NCI-H1417 treated with DMSO at 0.1 percent for 48 hours (cell line): Measurements from ENCODE around the gene CRACR2B.
A peak's percentile ranks its signal among the peaks of the same experiment; 100 is the strongest.

Source experiments
- DNase-seq: peaks from one replicate; lab custom pipeline; 2025; lab: John Stamatoyannopoulos, UW

Gene CRACR2B

DNA sequence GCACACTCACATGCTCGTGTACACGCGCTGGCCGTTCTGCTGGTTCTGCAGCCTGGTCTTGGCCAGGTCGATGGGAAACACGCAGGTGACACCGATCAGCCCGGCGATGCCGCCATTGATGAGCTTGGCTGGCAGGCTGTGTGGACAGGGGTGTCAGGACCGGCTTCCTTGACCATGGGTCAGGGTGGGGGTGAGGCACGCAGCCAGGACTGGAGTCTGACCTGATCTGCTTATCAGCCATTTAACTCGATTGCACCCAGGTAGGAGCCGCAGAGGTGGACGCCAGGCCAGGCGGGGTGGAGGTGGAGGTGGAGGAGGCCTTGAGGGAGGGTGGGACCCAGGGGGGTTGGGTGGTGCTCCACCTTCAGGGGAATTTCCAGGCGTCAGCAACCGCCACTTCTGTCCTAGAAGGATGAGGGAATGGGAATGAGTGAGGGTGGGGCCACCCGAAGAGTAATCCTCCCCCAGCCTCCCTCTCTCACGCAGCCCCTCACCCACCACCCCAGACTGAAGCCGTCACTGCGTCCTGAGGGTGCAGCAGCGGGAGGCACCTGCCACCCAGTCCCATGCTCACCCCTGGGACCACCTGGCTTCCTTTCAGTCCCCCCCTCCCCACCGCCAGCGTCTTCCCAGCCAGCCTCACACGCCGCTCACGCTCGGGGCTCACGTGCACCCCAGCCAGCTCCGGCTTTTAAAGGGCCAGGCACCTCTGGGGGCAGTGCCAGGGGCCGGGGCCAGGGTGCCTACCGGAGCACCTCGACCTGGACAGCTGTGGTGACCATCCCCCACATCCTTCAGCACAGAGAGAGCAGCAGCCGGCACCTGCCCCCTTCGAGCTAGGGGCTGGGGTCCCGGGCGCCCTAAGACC is 32.7 kb upstream of the CRACR2B start:
- no peak for DNase-seq

DNA sequence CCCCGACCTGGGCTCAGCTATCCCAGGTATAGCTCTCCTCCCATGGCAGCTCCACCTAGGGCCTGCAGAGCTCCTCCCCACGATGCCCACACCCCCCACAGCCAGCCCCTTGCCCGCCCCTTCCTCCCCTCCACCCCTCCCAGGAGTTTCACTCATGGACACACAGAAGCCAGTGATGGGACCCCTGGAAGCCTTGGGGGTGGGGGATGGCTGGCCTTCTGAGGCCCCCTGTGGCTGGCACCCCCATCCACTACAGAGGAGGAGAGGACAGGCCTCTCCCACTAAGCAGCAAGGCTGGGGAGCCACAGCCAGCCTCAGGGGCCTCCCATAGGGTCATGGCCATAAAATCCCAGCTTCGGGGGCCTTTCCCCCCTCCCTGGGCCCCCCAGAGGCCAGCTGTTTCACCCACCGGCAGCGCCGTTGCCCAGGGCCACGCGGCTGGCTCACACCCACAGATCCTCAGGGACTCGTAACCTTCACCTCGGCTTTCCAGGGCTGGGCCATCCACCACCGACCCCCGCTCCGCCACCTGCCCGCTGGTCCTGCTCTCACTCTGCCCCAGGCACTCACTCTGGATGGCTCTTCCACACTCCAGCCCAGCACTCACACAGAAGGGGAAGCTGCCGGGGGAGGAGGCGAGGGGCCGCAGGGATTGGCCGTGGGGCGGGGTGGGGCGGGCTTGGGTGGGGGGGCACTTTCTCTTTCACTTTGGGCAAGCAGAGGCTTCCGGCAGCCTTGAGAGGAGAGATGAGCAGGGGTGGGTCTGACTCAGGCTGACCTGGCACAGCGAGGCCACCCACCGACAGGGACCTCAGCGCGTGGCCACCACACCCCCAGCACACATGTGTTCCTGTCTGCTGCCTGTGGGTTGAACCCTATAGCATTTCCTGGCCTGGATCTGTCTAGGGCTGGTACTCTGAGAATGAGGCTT is 31.8 kb upstream of the CRACR2B start:
- DNase-seq = no peak

DNA sequence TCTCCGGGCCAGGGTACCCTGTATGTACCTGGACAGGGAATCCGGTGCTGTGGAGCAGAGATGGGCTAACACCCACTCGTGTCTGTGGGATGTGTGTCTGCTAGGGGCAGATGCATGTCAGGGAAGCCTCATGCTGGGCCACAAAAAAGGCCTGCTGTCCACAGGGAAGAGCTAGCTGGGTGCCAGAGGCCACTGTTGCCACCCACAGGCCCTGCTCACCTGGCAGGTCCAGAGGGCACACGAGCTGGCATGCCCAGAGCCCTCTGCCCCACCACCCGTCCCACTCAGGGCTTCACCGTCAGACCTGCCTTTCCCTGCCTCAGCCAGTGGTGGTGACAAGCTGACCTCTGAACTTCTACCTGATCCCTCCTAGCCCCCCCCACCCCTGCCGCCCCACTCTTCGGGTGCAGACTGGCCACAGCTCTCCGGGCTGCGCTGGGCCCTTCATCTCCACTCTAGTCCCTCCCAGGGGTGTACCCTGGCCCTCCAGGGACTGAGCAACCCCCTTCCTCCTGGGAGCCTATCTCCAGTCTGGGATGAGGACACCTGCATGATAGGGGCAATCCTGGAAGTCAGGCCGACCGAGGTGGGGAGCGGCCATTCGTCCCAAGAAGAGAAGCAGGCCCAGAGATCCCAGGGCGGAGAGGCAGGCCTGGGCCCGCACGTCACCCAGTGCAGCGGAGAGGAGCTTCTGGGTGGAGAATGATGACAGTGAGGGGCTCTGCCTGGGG is 31.0 kb upstream of the CRACR2B start:
- DNase-seq = no peak

DNA sequence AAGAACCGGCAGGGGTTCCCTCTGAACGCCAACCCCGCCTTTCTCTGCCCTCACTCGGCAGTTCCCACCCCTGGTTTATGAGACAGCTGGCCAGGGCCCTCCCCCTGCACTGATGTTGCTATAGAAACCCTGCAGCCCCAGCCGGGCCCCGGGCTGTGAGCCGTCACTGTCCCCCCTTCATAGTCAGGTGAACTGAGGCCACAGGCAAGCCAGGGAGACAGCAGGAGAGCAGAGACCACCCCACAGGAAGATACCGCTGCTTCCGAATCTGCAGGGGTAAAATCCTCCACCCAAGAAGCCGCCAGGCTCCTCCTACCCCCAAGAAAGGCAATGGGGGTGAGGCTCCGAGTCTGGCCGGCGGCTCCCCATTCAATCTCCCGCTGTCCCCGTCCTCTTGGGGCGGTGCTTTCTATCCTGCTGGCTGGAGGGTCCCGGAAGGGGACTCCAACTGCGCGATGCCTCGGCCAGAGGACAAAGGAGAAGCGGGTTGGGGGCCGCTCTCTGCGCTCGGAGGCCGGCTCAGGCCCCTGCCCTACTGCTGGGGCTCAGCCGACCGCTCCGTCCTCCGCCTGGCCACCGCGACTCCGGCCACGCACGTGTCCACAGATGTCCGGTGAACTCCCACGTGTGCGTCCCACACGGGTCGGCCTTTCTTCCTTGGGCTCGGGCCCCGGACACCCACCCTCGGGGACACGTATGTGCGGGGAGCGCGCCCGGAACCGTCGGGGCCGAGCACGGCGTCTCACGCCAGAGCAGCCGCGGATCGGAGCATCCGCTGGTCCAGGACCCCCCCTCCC is 30.2 kb upstream of the CRACR2B start:
- no peak for DNase-seq

DNA sequence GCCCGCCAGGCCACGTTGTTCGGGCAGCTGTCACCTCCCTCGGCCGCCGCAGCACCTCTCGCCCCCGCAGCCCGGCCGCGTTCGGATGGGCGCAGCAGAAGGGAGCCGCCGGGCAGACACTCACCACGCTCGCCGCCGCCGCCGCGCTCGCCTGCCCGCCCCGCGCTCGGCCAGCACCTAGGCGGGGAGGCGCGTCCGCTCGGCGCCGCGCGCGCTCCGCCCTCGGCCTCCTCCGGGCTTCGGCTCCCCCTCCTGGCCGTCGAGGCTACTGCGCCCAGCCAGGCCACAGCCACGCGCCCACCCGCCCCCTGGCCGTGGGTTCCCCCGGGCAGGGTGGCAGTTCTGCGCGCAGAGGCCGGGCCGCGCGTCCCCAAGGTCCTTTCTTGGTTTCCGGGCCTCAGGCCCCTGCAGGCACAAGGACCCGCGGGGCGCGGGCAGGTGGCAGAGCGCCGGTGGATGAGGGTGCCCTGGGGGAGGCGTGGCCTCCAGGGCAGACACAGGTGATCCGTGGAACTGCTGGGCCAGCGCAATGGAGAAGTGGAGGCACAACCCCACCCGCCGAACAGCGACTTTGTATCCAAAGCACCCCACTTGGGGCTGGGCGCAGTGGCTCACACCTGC is 29.5 kb upstream of the CRACR2B start, which contains the start of gene SLC25A22:
SLC25A22 (minus strand) TSS at position 189 of the 621 bp plus-strand sequence. CDS start 3,275 bp downstream, outside the sequence.
- DNase-seq = no peak

DNA sequence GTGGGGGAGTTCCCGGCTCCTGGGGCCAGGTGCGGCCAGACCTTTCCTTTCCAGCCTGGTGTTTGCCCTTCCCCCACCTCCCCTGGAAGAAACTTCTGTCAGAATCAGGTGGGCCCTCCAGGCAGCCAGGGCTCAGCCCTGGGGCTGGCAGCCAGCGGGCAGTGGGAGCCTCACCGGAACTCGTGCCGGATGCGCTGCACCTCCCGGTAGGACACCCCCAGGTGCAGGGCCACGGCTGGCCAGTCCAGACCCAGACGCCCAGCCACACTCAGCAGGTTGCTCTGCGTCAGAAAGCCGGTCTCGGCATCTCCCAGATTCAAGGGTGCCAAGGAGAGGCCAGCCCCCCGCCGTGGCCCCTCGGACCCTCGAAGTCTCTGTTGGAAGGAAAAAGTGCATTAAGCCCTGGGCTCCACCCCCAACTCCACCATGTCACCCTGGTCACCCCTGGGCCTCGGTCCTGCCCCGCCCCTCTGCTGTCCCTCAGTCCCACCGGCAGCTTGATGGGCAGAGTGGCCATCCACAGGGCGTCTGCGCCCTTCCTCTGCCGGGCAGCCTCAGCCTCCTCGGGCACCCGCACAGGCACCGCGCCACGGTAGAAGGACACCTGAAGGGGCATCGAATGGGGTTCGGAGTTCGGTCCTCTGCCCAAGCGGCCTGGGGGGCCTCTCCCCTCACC is 27.9 kb upstream of the CRACR2B start:
- DNase-seq = no peak

DNA sequence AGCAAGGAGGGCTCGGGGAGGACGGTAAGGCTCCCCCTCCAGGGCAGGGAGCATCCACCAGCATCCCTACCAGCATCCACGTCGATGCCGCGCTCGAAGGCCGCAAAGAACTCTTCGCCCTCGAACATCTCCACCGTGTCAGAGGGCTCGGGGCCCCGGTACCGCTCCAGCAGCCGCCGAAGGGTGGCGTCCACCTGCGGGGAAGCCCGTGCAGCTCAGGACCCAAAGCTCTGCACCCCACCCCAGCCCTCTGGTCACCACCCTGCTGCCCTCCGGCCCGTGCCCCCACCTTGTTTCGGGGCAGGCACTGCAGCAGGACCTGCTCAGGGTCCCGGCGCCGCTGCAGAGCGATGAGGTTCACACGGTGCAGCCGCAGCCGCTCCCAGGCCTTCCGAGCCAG is 27.2 kb upstream of the CRACR2B start:
- no peak for DNase-seq

DNA sequence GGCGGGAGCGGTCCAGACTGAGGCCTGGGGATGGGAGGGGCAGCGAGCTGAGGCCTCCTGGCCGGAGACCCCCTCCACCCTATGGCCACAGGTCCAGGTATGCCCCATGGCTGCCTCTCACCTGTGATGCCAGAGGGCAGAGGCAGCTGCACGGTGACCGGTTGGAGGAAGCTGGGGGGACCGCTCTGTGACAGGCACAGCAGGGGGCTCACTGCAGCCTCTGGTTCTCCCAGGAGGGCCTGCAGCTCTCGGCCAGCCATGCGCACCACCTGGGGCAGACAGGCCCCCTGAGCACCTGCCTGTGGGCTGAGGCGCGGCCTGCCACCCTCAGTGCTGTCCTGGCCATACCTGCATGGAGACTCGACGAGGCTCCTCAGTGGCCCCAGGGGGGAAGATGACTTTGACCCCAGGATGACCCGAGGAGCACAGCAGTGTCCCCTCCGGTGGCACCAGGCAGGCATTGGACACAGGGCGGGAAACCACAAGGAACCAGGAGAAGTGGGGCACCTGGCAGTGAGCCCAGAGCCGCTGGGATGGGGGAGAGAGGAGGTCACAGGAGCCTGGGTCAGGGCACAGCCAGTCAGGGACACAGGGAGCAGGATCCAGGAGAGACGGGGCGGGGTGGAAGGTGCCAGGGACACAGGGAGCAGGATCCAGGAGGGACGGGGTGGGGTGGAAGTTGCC is 26.5 kb upstream of the CRACR2B start:
- DNase-seq = no peak

DNA sequence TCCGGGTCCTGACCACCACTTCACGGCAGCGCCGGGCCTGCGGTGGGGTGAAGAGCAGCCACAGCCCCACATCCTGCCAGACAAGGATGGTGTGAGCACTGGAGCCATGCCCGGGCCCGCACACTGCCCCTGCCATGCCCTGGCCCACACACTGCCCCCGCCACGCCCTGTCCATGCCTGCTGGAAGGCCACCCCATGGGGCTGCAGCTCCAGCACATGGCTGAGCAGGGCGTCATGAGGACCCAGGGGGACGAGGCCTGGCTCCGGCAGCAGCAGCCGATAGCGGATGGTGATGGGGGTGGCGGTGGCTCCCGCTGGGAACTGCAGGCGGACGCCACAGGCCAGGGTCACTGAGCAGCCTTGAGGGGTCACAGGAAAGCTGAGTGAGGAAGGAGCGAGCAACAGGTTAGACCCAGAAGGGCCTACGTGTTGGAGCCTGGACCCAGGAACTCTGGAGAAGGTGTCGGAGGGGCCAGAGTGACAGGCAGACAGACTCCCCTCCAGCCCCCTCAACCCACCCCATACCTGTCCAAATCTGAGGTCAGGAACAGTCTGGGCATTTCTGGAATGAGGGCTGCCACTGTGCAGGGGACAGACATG is 25.6 kb upstream of the CRACR2B start:
- no peak for DNase-seq

DNA sequence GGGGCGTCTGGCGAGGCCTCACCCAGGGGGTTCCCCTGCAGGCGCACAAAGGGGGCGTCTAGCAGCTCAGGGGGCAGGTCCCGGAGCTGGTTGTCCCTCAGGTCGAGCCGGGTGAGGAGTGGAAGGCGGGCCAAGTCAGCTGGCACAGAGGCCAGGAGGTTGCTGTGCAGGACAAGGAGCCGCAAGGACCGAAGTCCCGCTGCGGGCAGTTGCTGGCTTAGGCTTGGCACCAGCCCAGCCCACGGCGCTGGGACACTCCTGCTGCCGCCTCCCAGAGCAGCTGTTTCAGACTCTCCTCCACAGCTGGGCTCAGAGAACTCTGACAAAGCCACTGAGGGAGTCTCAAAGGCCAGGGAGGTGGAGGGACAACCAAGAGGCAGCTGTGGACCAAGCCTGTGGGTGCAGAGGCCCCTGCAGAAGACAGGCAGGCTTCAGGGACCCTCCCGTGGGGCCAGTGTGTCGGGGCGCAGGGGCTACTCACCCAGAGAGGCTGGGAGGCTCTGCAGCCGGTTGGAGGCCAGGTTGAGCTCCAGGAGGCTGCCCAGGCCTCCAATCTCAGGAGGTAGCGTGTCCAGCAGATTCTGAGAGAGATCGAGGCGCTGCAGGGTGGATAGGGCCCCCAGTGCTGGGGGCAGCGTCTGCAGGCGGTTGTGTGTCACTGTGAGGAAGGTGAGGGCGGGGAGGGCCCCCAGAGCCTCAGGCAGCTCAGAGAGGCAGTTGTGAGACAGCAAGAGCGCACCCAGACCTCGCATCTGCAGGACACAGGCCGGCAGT is 24.8 kb upstream of the CRACR2B start:
- DNase-seq = no peak

DNA sequence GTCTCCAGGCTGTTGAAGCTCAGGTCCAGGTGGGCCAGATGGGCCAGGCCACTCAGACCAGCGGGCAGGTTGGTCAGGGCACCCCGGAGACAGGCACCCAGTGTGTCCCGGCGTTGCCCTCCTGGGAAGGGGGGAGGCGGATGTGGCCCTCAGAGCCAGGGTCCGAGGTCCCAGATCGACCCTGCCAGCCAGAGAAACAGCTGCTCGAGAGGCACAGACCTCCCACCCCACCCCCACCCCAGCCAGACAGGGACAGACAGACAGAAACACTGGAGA is 24.3 kb upstream of the CRACR2B start:
- no peak for DNase-seq

DNA sequence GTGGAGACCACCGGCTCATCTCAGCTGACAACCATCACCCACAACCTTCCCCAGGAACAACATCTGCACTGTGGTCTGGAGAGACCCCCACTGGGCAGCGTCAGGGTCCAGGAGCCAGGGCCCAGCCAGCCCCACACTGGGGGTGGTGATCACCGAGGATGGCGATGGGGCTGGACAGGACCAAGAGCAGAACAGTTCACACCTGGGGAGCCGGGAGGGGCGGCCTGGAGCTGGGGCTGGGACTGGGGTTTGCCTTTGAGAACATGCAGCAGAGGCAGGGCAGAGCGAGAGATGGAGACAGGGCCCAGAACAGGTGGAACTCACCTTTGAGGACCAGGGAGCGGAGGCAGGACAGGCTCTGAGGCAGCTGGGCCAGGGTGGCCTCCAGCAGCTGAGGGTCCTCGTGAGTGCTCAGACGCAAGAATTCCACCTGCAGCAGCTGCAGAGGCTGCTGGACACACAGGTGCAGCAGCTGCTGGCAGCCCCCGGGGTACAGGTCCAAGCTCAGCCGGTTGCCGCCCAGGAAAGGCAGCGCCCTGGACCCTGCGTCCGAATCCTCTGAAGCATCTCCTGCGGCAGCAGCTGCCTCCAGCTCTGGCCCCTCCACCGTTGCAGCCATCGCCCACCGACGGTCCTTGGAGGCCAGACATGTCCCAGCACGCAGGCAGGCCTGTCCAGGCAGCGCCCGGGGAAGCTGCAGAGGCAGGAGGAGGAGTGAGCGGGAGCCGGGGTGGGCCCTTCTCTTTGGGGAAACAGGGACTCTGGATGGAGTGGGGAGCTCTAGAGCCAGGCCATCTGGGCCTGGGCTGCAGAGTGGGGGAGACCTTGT is 23.7 kb upstream of the CRACR2B start:
- DNase-seq = no peak

DNA sequence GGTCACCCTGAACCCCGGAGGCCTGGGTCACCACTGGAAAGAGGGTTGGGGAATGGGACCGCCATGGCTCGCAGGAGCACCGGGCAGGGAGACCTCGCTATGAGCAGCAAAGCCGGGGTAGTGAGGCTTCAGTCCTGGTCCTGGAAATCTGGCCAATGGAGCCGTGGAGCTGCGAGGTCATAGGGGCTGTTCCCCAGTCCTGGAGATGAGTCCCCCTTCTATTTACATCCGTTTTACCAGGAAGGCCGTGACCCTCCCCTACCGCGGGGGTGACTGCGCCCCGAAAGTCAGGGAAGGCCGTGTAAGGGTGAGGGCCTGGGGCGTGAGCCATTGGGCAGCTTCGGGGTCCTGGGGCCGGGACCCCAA is 23.1 kb upstream of the CRACR2B start:
- no peak for DNase-seq

DNA sequence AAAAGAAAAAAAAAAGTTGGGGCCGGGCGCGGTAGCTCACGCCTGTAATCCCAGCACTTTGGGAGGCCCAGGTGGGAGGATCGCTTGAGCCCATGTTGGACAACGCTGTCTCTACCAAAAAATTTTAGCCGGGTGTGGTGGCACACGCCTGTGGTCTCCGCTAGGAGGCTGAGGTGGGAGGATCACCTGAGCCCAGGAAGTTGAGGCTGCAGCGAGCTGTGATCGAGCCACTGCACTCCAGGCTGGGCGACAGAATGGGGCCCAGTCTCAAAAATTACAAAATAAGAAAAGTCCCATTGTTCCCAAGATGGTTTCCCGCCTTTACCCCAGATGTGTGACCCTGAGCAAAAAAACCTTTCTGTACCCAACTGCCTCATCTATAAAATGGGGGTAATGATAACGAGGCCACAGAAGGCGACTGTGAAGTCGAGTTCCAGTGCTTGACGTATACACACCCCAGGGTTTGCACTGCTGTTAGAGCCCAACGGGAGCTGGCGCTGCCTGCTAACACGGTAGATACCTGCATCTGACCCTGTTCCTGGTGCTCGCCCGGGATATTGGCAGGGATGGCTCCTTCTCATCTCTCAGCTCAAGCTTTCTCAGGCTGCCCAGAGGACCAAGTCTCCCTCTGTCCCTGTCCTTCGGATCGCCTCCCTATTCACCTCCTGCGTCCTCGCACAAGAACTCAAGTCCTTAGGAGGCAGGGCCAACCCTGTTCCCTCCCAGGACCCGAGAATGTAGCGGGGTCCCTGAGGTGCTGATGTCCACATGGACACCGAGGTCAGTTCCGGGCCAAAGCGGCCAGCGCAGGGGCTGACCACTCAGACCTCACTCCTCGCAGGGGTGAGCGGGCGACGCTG is 19.1 kb upstream of the CRACR2B start:
- DNase-seq = no peak

DNA sequence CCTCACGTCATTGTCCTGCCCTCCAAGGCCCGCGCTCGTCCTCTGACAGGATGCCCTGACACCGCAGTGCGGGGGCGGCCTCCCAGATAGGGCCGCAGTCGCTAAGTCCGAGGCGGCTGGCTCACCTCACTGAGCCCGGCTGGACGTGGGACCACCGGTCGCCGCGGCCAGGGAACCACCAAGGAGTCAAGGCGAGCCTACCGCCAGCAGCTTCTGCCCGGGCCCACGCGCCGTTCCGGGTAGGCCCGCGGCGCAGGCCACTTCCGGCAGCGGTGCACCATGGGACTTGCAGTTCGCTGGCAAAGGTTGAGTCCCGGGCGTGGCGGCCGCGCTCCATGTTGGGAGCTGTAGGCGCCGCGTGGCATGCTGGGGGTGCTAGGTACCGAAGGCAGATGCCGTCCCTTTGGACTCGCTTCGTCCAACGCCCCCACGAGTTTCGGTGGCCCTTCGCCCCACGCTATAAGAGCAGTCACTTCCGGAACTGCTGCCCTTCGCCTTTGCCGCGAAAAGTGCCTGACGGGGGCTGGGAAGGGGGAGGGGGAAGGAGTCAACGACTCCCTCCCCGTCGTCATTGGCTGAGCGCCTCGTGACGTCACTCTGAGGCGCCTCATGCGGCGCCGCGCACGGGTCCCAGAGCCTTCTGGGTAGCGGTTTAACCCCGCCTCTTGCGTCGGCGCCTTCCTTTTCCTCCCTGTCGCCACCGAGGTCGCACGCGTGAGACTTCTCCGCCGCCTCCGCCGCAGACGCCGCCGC is 18.3 kb upstream of the CRACR2B start, which contains the start of gene RPLP2:
RPLP2 (plus strand) TSS at position 681 of the 753 bp plus-strand sequence. CDS start 268 bp downstream, outside the sequence.
- peak; percentile 71 for DNase-seq

DNA sequence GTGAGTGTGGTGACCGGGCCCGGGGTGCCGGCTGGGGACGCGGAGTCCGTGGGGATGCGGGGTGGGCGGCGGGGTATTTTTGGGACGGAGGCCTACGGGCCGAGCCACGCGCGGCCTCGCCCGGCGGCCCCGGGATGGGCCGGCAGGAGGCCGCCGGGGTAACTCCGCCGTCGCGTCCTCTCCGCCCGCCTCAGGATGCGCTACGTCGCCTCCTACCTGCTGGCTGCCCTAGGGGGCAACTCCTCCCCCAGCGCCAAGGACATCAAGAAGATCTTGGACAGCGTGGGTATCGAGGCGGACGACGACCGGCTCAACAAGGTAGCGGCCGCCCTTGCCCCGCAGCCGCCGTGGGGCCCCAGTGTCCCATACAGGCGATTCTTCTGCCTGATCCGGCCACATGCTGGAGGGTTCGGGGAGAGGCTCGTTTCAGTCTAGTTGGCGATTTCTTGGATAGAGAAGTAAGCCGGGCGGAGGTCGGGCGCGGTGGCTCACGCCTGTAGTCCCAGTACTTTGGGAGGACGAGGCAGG is 17.6 kb upstream of the CRACR2B start:
- DNase-seq = no peak
